PFSK-1 (cell line): ENCODE results near the gene MAGI1.

Experiments
- POLR2AphosphoS5 ChIP-seq: IDR thresholded peaks from 2 replicates; pipeline ENCODE4 v1.6.1; 2012; ENCODE audit warnings: low read depth, mild to moderate bottlenecking, control low read depth, low read length, moderate library complexity
- SIN3A ChIP-seq: IDR thresholded peaks from 2 replicates; pipeline ENCODE4 v1.6.1; 2012; ENCODE audit warnings: mild to moderate bottlenecking, low read length, moderate library complexity, borderline replicate concordance; ENCODE audit not compliant: insufficient read depth
- TAF1 ChIP-seq: IDR thresholded peaks from 2 replicates; pipeline ENCODE4 v1.6.1; 2012; ENCODE audit warnings: low read length, control low read depth, borderline replicate concordance; ENCODE audit not compliant: insufficient read depth
- TF ChIP-seq, protein P1 (sequence below), 2 experiments: IDR thresholded peaks; 2 replicates each; pipeline versions ENCODE4 v1.6.1 to v1.8.0; 2011 to 2012; ENCODE audit warnings: low read depth in 2 of 2, low read length in 2 of 2, control low read depth in 1 of 2, inconsistent platforms in 1 of 2, mild to moderate bottlenecking in 1 of 2, moderate library complexity in 1 of 2; ENCODE audit not compliant: insufficient read depth in 1 of 2

DNA sequence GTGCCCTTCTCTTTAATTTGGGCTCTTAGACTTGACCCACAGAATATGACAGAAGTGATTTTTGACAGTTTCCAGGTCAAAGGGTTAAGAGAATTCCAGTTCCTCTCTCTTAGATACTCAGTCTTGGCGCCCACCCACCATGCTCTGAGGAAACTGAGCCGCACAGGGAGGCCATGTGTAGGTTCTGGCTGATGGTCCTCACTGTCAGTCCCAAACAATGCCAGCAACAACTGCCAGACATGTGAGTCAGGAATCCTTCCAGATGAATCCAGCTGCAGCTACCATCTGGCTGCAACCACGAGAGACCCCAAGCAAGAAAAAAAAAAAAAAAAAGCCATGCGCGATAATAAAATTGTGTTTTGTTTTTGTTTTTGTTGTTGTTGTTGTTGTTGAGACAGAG lies 326.6 kb downstream of the MAGI1 start:
- TF ChIP-seq POLR2AphosphoS5 (no peak), SIN3A (no peak), TAF1 (no peak)
- TF ChIP-seq, protein P1, sequence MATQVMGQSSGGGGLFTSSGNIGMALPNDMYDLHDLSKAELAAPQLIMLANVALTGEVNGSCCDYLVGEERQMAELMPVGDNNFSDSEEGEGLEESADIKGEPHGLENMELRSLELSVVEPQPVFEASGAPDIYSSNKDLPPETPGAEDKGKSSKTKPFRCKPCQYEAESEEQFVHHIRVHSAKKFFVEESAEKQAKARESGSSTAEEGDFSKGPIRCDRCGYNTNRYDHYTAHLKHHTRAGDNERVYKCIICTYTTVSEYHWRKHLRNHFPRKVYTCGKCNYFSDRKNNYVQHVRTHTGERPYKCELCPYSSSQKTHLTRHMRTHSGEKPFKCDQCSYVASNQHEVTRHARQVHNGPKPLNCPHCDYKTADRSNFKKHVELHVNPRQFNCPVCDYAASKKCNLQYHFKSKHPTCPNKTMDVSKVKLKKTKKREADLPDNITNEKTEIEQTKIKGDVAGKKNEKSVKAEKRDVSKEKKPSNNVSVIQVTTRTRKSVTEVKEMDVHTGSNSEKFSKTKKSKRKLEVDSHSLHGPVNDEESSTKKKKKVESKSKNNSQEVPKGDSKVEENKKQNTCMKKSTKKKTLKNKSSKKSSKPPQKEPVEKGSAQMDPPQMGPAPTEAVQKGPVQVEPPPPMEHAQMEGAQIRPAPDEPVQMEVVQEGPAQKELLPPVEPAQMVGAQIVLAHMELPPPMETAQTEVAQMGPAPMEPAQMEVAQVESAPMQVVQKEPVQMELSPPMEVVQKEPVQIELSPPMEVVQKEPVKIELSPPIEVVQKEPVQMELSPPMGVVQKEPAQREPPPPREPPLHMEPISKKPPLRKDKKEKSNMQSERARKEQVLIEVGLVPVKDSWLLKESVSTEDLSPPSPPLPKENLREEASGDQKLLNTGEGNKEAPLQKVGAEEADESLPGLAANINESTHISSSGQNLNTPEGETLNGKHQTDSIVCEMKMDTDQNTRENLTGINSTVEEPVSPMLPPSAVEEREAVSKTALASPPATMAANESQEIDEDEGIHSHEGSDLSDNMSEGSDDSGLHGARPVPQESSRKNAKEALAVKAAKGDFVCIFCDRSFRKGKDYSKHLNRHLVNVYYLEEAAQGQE (IDR thresholded peaks at IDR 0.05; ENCODE audit: insufficient read depth in 1 of 2, low read depth in 2 of 2, low read length in 2 of 2) = no peak
